GM12874 (cell line): ENCODE data around the gene NIPAL4.

ENCODE experiments used
- TF ChIP-seq, protein P1 (sequence below): IDR thresholded peaks from 2 replicates; pipeline ENCODE4 v1.5.1; 2011; ENCODE audit warnings: low read depth, mild to moderate bottlenecking, control low read depth, low read length, moderate library complexity; ENCODE audit not compliant: insufficient read depth

NIPAL4 gene

GRCh38 chr5:157523976-157524375, 64.0 kb downstream of the NIPAL4 start:
- TF ChIP-seq, protein P1, sequence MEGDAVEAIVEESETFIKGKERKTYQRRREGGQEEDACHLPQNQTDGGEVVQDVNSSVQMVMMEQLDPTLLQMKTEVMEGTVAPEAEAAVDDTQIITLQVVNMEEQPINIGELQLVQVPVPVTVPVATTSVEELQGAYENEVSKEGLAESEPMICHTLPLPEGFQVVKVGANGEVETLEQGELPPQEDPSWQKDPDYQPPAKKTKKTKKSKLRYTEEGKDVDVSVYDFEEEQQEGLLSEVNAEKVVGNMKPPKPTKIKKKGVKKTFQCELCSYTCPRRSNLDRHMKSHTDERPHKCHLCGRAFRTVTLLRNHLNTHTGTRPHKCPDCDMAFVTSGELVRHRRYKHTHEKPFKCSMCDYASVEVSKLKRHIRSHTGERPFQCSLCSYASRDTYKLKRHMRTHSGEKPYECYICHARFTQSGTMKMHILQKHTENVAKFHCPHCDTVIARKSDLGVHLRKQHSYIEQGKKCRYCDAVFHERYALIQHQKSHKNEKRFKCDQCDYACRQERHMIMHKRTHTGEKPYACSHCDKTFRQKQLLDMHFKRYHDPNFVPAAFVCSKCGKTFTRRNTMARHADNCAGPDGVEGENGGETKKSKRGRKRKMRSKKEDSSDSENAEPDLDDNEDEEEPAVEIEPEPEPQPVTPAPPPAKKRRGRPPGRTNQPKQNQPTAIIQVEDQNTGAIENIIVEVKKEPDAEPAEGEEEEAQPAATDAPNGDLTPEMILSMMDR, result no peak
